HCT116 (cell line): ENCODE data around the gene ITGA1. TPM values are rescaled to one million over a fixed set of nuclear protein-coding genes. Genes with fewer than 3 reads are reported as not detected.

Source experiments
- ATAC-seq: fragments of 200-7000 bp; cut with Tn5 transposase; 2 replicates; pipeline ENCODE4 v1.9.1; 2020; ENCODE audit warnings: mild to moderate bottlenecking, moderate library complexity
- BruUV-seq: library from RNA; stranded (reverse); fragments of 400-500 nt; replicated peaks from 2 replicates; lab custom pipeline; 2021; lab: Mats Ljungman, UMichigan
- CTCF ChIA-PET: fragments of 300-600 bp; sonication (Branson Sonifier 250); formaldehyde crosslinking; loops from one replicate; lab custom pipeline; 2021; ENCODE audit warnings: antibody characterized with exemption; lab: Charles Lee
- POLR2A ChIA-PET: fragments of 300-600, 350-600 bp; sonication (Branson Sonifier 250); formaldehyde crosslinking; loops from one replicate; lab custom pipeline; 2021; ENCODE audit warnings: antibody characterized with exemption; lab: Charles Lee
- RAD21 ChIA-PET, 2 experiments: fragments of 300-600 bp; sonication (Branson Sonifier 250); formaldehyde crosslinking; loops; one replicate each; lab custom pipeline; 2023; ENCODE audit warnings: low total read pairs in 2 of 2; ENCODE audit not compliant: uncharacterized antibody in 2 of 2, unreplicated experiment in 2 of 2, low non-redundant PET in 1 of 2; lab: Charles Lee
- DNase-seq: peaks from one replicate; pipeline ENCODE4 v3.0.0-alpha.2; 2010; ENCODE audit warnings: low read depth, low spot score
- H2AFZ ChIP-seq: fragments of 200-600 bp; shearing (Covaris generic), sonication (generic); 2 replicates; pipeline ENCODE4 v1.6.1; 2017; ENCODE audit warnings: low read depth, mixed run types, mixed read lengths, antibody characterized with exemption, low read length; ENCODE audit not compliant: poor library complexity, severe bottlenecking
- H3K27ac ChIP-seq: 2 replicates; pipeline ENCODE4 v1.5.1; 2012; ENCODE audit warnings: low read depth, low read length
- H3K27me3 ChIP-seq: fragments of 200-600 bp; sonication (generic); 2 replicates; pipeline ENCODE4 v1.6.1; 2016; ENCODE audit warnings: mixed run types, low read length, mixed read lengths; ENCODE audit not compliant: insufficient read depth
- H3K36me3 ChIP-seq, 2 experiments: fragments of 200-500 bp in 1 of 2; fragments of 200-600 bp in 1 of 2; sonication (Bioruptor generic) in 1 of 2; sonication (generic) in 1 of 2; 2 replicates each; pipeline versions ENCODE4 v1.5.1 to v1.6.1; 2014 to 2016; ENCODE audit warnings: low read length in 2 of 2, inconsistent platforms in 1 of 2, mixed read lengths in 1 of 2, mixed run types in 1 of 2; ENCODE audit not compliant: insufficient read depth in 2 of 2, control insufficient read depth in 1 of 2
- H3K4me1 ChIP-seq, 2 experiments: fragments of 200-600 bp in 1 of 2; sonication (generic) in 1 of 2; 2 replicates each; pipeline versions ENCODE4 v1.5.1 to v1.6.1; 2012 to 2017; ENCODE audit warnings: low read length in 2 of 2, inconsistent platforms in 1 of 2, mild to moderate bottlenecking in 1 of 2, mixed read lengths in 1 of 2, mixed run types in 1 of 2, moderate library complexity in 1 of 2; ENCODE audit not compliant: insufficient read depth in 2 of 2, control insufficient read depth in 1 of 2
- H3K4me2 ChIP-seq: fragments of 200-600 bp; sonication (generic); 2 replicates; pipeline ENCODE4 v1.6.1; 2017; ENCODE audit warnings: mixed run types, low read length, mixed read lengths
- H3K4me3 ChIP-seq, 2 experiments: fragments of 200-600 bp in 1 of 2; sonication (generic) in 1 of 2; replicated peaks in 1 of 2; 2 replicates each; pipeline ENCODE4 v1.5.1; 2011 to 2016; ENCODE audit warnings: low read length in 2 of 2, control low read depth in 1 of 2, low read depth in 1 of 2, mild to moderate bottlenecking in 1 of 2, mixed read lengths in 1 of 2, mixed run types in 1 of 2
- H3K79me2 ChIP-seq: fragments of 200-600 bp; sonication (generic); 2 replicates; pipeline ENCODE4 v1.6.1; 2017; ENCODE audit warnings: mild to moderate bottlenecking, mixed run types, low read length, moderate library complexity, mixed read lengths; ENCODE audit not compliant: insufficient read depth
- H3K9ac ChIP-seq: fragments of 200-600 bp; sonication (generic); 2 replicates; pipeline ENCODE4 v1.6.1; 2016; ENCODE audit warnings: low read length, mixed read lengths
- H3K9me2 ChIP-seq: fragments of 200-600 bp; sonication (generic), shearing (Covaris generic); 2 replicates; pipeline ENCODE4 v1.6.1; 2017; ENCODE audit warnings: mixed run types, mild to moderate bottlenecking, moderate library complexity; ENCODE audit not compliant: insufficient read depth
- H3K9me3 ChIP-seq, 2 experiments: fragments of 200-500 bp in 1 of 2; fragments of 200-600 bp in 1 of 2; sonication (Bioruptor generic) in 1 of 2; sonication (generic) in 1 of 2; 2 replicates each; pipeline ENCODE4 v1.6.1; 2014 to 2017; ENCODE audit warnings: low read length in 2 of 2, mixed read lengths in 2 of 2, inconsistent platforms in 1 of 2, low read depth in 1 of 2, mild to moderate bottlenecking in 1 of 2, mixed run types in 1 of 2, moderate library complexity in 1 of 2; ENCODE audit not compliant: control insufficient read depth in 1 of 2, insufficient read depth in 1 of 2
- H4K20me1 ChIP-seq: fragments of 200-600 bp; sonication (generic), shearing (Covaris generic); 2 replicates; pipeline ENCODE4 v1.6.1; 2017; ENCODE audit warnings: mixed run types, mild to moderate bottlenecking, moderate library complexity; ENCODE audit not compliant: insufficient read depth
- CEBPB ChIP-seq: IDR thresholded peaks from 2 replicates; pipeline ENCODE4 v1.6.1; 2012; ENCODE audit warnings: low read depth
- CTCF ChIP-seq, 3 experiments: fragments of 200-600 bp in 1 of 3; sonication (generic) in 1 of 3; IDR thresholded peaks in 2 of 3; conservative IDR thresholded peaks in 1 of 3; 2 replicates each; pipeline ENCODE4 v1.5.1; 2012 to 2017; ENCODE audit warnings: low read depth in 2 of 3, low read length in 2 of 3, antibody characterized with exemption in 1 of 3, borderline replicate concordance in 1 of 3, control low read depth in 1 of 3, mild to moderate bottlenecking in 1 of 3, mixed read lengths in 1 of 3, mixed run types in 1 of 3, moderate library complexity in 1 of 3; ENCODE audit not compliant: insufficient read depth in 1 of 3
- EZH2 ChIP-seq: fragments of 200-600 bp; sonication (generic); IDR thresholded peaks from 2 replicates; pipeline ENCODE4 v1.6.1; 2017; ENCODE audit warnings: antibody characterized with exemption, mixed run types
- EZH2phosphoT487 ChIP-seq: fragments of 200-600 bp; IDR thresholded peaks from 2 replicates; pipeline ENCODE4 v1.6.1; 2018; ENCODE audit warnings: antibody characterized with exemption, borderline replicate concordance
- FOSL1 ChIP-seq: IDR thresholded peaks from 2 replicates; pipeline ENCODE4 v1.6.1; 2012; ENCODE audit warnings: low read depth
- JUND ChIP-seq: IDR thresholded peaks from 2 replicates; pipeline ENCODE4 v1.6.1; 2012
- SP1 ChIP-seq: IDR thresholded peaks from 2 replicates; pipeline ENCODE4 v1.6.1; 2012; ENCODE audit warnings: low read depth
- SRF ChIP-seq: IDR thresholded peaks from 2 replicates; pipeline ENCODE4 v1.6.1; 2012; ENCODE audit warnings: low read depth
- TCF7L2 ChIP-seq: IDR thresholded peaks from 2 replicates; pipeline ENCODE4 v1.7.0; 2011; ENCODE audit warnings: borderline replicate concordance, inconsistent platforms; ENCODE audit not compliant: insufficient read depth, insufficient read length; ENCODE audit errors: extremely low read depth
- ZFX ChIP-seq: fragments of 450-650 bp; IDR thresholded peaks from 2 replicates; pipeline ENCODE4 v1.6.1; 2017
- intact Hi-C: fragments of 100-400 bp; cut with micrococcal nuclease; formaldehyde crosslinking; loops from 2 replicates; pipeline ENCODE4 v1.10.0; 2022
- total RNA-seq: library from RNA; stranded (reverse); gene quantifications from one replicate; pipeline ENCODE4 v1.2.1, GENCODE V29; 2021; ENCODE audit not compliant: unreplicated experiment
- TF ChIP-seq, protein P1 (sequence below): IDR thresholded peaks from 2 replicates; pipeline ENCODE4 v1.6.1; 2012
- TF ChIP-seq, protein P2 (sequence below): IDR thresholded peaks from 2 replicates; pipeline ENCODE4 v1.6.1; 2011; ENCODE audit warnings: mild to moderate bottlenecking, low read length, moderate library complexity; ENCODE audit not compliant: insufficient replicate concordance; ENCODE audit errors: extremely low read depth
- TF ChIP-seq, protein P3 (sequence below): IDR thresholded peaks from 2 replicates; pipeline ENCODE4 v1.6.1; 2012

Gene ITGA1
- total RNA-seq, 1 experiment from 2014 or later: 1.8 TPM

DNA sequence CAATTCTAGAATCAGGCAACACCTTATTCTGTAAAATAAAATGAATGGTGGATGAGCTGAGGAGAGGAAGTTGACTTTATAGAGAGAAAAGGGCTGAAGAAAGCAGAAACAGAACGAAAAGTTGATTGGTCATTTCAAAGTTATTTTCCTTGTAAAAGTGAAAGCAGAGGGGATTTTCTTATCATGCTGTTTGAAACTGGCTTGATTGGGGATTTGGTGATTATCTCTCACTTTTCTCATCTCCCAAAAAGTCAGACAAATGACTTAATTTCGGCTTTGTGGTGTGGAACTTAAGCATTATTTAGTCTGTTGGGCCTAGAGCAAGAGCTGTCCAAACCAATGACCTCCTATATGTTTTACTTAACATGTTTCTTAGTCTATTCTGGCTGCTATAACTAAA, 141.0 kb downstream of the ITGA1 start:
- Histone ChIP-seq H3K27ac (no peak overlapping the region), H3K4me2 (no peak overlapping the region), H3K79me2 (no peaks in the 10 kb centered on the region), H4K20me1 (no peaks in the 10 kb centered on the region), H3K9me2 (no peaks in the 10 kb centered on the region)
- CTCF ChIA-PET: no interaction called here
- intact Hi-C loops: no loop called here
- DNase-seq: no peak
- ATAC-seq: no peak
- no peak for TF ChIP-seq SP1
- no peak for TF ChIP-seq CEBPB
- TF ChIP-seq, protein P1, sequence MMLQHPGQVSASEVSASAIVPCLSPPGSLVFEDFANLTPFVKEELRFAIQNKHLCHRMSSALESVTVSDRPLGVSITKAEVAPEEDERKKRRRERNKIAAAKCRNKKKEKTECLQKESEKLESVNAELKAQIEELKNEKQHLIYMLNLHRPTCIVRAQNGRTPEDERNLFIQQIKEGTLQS: no peak
- no peak for TF ChIP-seq TCF7L2
- no peak for TF ChIP-seq ZFX
- TF ChIP-seq, protein P2, sequence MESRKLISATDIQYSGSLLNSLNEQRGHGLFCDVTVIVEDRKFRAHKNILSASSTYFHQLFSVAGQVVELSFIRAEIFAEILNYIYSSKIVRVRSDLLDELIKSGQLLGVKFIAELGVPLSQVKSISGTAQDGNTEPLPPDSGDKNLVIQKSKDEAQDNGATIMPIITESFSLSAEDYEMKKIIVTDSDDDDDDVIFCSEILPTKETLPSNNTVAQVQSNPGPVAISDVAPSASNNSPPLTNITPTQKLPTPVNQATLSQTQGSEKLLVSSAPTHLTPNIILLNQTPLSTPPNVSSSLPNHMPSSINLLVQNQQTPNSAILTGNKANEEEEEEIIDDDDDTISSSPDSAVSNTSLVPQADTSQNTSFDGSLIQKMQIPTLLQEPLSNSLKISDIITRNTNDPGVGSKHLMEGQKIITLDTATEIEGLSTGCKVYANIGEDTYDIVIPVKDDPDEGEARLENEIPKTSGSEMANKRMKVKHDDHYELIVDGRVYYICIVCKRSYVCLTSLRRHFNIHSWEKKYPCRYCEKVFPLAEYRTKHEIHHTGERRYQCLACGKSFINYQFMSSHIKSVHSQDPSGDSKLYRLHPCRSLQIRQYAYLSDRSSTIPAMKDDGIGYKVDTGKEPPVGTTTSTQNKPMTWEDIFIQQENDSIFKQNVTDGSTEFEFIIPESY: no peak
- TF ChIP-seq FOSL1: no peak
- TF ChIP-seq JUND: no peak
- no peak for TF ChIP-seq CTCF (IDR thresholded peaks at IDR 0.05 in 2 of 3, conservative IDR thresholded peaks at IDR 0.05 in 1 of 3; ENCODE audit: borderline replicate concordance in 1 of 3, insufficient read depth in 1 of 3, low read depth in 2 of 3, low read length in 2 of 3)
- no peak for TF ChIP-seq SRF
- no peak for TF ChIP-seq EZH2phosphoT487
- TF ChIP-seq, protein P3, sequence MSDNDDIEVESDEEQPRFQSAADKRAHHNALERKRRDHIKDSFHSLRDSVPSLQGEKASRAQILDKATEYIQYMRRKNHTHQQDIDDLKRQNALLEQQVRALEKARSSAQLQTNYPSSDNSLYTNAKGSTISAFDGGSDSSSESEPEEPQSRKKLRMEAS: no peak
- TF ChIP-seq EZH2: no peak
- TF ChIP-seq, all 23 proteins: peak for 0
- no peak overlapping the region for H2AFZ ChIP-seq
- H3K36me3 ChIP-seq: no peaks in the 10 kb centered on the region
- H3K27me3 ChIP-seq: no peaks in the 10 kb centered on the region
- H3K9ac ChIP-seq: no peak overlapping the region
- POLR2A ChIA-PET: no interaction called here
- no peak overlapping the region for H3K4me3 ChIP-seq
- H3K4me1 ChIP-seq: no peaks in the 10 kb centered on the region
- no peaks in the 10 kb centered on the region for H3K9me3 ChIP-seq
- no TSS peak for BruUV-seq
- RAD21 ChIA-PET: no interaction called here
